ENCODE results near the gene ZBTB20. TPM values are rescaled to one million over a fixed set of nuclear protein-coding genes. Genes with fewer than 3 reads are reported as not detected.

ZBTB20 gene
- total and polyA plus RNA-seq, 10 of the 15 experiments (the other 5 are each of a cell fraction or from before 2014, with no cell fraction given), result 0.20 to 5.5 (median 2.2) TPM

- no peaks in the 10 kb centered on the region for H3K36me3 ChIP-seq (ENCODE audit: control insufficient read depth in 2 of 2, insufficient read depth in 2 of 2, low read length in 1 of 2)
- H3K4me1 ChIP-seq (ENCODE audit: control insufficient read depth, insufficient read depth, low read length), result peaks cover 9% of the 10 kb centered on the region
- H4K20me1 ChIP-seq (ENCODE audit: control insufficient read depth, insufficient read depth), result no peaks in the 10 kb centered on the region
- H3K9me3 ChIP-seq (replicated peaks; ENCODE audit: control insufficient read depth, insufficient read depth, low read length), result no peaks in the 10 kb centered on the region
- CTCF ChIA-PET, result interaction anchor here (0.9 to 20.0 kb wide), 6 partner anchors 10 to 258 kb away, joined by 5 to 223 read pairs (median 10); no protein-coding TSS in a partner anchor
- no TSS peak for BruUV-seq (replicated peaks)
- H3K4me3 ChIP-seq, result peak overlapping the region; percentile 41; the same call in 1 of the 2 replicates
- RAD21 ChIA-PET (ENCODE audit: unreplicated experiment), result interaction anchor here (1.3 kb wide), 1 partner anchor 13 kb away, joined by 3 read pairs; no protein-coding TSS in a partner anchor
- ATAC-seq (peak; percentile 72), DNase-seq (ENCODE audit: low read depth, low spot score) (no peak), FAIRE-seq (peak; percentile 68)
- SMC1A ChIA-PET (ENCODE audit: uncharacterized antibody, unreplicated experiment), result interaction anchor here (1.0 to 8.8 kb wide), 3 partner anchors 7 to 122 kb away, joined by 3 to 110 read pairs (median 13); partner anchors contain the start of gene TIGIT
- WGBS (ENCODE audit: insufficient coverage, insufficient replicate concordance, low lambda C conversion rate, missing lambda C conversion rate), result 52% methylated on average over 9 of the region's 9 CpGs
- peak overlapping the region; percentile 49; the same call in 1 of the 2 replicates for H3K4me2 ChIP-seq (ENCODE audit: control insufficient read depth, insufficient read depth)
- in situ Hi-C loops (cut with MboI), result no loop called here
- no peaks in the 10 kb centered on the region; the same call in none of the 2 replicates for H3K79me2 ChIP-seq (ENCODE audit: control insufficient read depth, insufficient read depth, low read length)
- no peak overlapping the region for H3K9ac ChIP-seq (ENCODE audit: control insufficient read depth, insufficient read depth, low read length)
- H2AFZ ChIP-seq (ENCODE audit: control insufficient read depth, low read depth, low read length), result no peak overlapping the region
- POLR2A ChIA-PET, result no interaction called here
- intact Hi-C loops (cut with micrococcal nuclease; ENCODE audit: unreplicated experiment), result no loop called here
- no peak overlapping the region for H3K27ac ChIP-seq (ENCODE audit: control insufficient read depth, insufficient read depth)
- no peaks in the 10 kb centered on the region for H3K27me3 ChIP-seq (replicated peaks in 1 of 2; ENCODE audit: control insufficient read depth in 2 of 2, insufficient read depth in 2 of 2, low read length in 1 of 2)
- no peak for TF ChIP-seq TAF1 (IDR thresholded peaks at IDR 0.05; ENCODE audit: borderline replicate concordance, low read depth, low read length)
- TF ChIP-seq ZNF687 (IDR thresholded peaks at IDR 0.05), result no peak
- TF ChIP-seq BCL11A (IDR thresholded peaks at IDR 0.05; ENCODE audit: low read depth, low read length), result peak; percentile 44; the same call in 1 of the 2 replicates
- peak; percentile 65 for TF ChIP-seq JUNB (IDR thresholded peaks at IDR 0.05)
- TF ChIP-seq GABPA (IDR thresholded peaks at IDR 0.05; ENCODE audit: low read depth), result no peak
- TF ChIP-seq ELK1 (IDR thresholded peaks at IDR 0.05; ENCODE audit: low read depth, low read length), result no peak
- TF ChIP-seq NFYA (IDR thresholded peaks at IDR 0.05; ENCODE audit: borderline replicate concordance, low read depth, low read length), result no peak
- TF ChIP-seq E2F8 (IDR thresholded peaks at IDR 0.05; ENCODE audit: low read depth, partially characterized antibody), result no peak
- 0 out of 2 replicates have a peak, but pooled peaks have one; percentile 30 for TF ChIP-seq EED (IDR thresholded peaks at IDR 0.05; ENCODE audit: low read depth)
- TF ChIP-seq ESRRA (IDR thresholded peaks at IDR 0.05; ENCODE audit: low read length), result no peak
- TF ChIP-seq NR2F1 (conservative IDR thresholded peaks at IDR 0.05), result 0 out of 2 replicates have a peak, but pooled peaks have one; percentile 26
- TF ChIP-seq ATF2 (IDR thresholded peaks at IDR 0.05; ENCODE audit: low read length), result peak; percentile 44; the same call in 1 of the 2 replicates
Observed at GRCh38 chr3:114411811-114412803, 735.0 kb downstream of the ZBTB20 start.
